ENCODE results near the gene COMMD7. TPM values are rescaled to one million over a fixed set of nuclear protein-coding genes. Genes with fewer than 3 reads are reported as not detected.
"Not testable (repeated sequence)": the region's sequence is repeated elsewhere in the genome, so short reads cannot be mapped to it uniquely, and the experiment has no call there.

The COMMD7 gene
- total RNA-seq, 1 donor from 2014 or later, result 24.2 TPM

GRCh38 chr20:32765230-32765875 lies 22.1 kb upstream of the COMMD7 start:
- not testable (repeated sequence) for DNase-seq

- no peak for DNase-seq
Measured at GRCh38 chr20:32764005-32764960, 21.0 kb upstream of the COMMD7 start.

GRCh38 chr20:32763202-32764004 lies 20.1 kb upstream of the COMMD7 start:
- no peak for DNase-seq

GRCh38 chr20:32762754-32763201 lies 19.5 kb upstream of the COMMD7 start:
- DNase-seq, result no peak

- DNase-seq, result peak; percentile 47
Measured at GRCh38 chr20:32761831-32762753, 18.8 kb upstream of the COMMD7 start, which contains the start of gene DNMT3B. DNMT3B (plus strand) TSS chr20:32762385; CDS start chr20:32780324, 17,939 bp downstream.

- no peak for DNase-seq
Measured at GRCh38 chr20:32761417-32761830, 18.2 kb upstream of the COMMD7 start.

- DNase-seq, result no peak
Measured at GRCh38 chr20:32756156-32756555, 12.9 kb upstream of the COMMD7 start.

GRCh38 chr20:32753731-32754130 lies 10.5 kb upstream of the COMMD7 start:
- DNase-seq, result no peak

GRCh38 chr20:32752458-32753250 lies 9.4 kb upstream of the COMMD7 start:
- DNase-seq, result no peak

- DNase-seq, result no peak
Measured at GRCh38 chr20:32751702-32752457, 8.6 kb upstream of the COMMD7 start.

GRCh38 chr20:32751293-32751692 lies 8.0 kb upstream of the COMMD7 start:
- no peak for DNase-seq

- no peak for DNase-seq
Measured at GRCh38 chr20:32749914-32750637, 6.8 kb upstream of the COMMD7 start.

GRCh38 chr20:32742322-32743236 lies 688 bp downstream of the COMMD7 start:
- no peak for DNase-seq

GRCh38 chr20:32741151-32741550 lies 2.1 kb downstream of the COMMD7 start:
- no peak for DNase-seq

GRCh38 chr20:32737371-32738223 lies 5.7 kb downstream of the COMMD7 start:
- no peak for DNase-seq

- no peak for DNase-seq
Measured at GRCh38 chr20:32731882-32732266, 11.4 kb downstream of the COMMD7 start.

GRCh38 chr20:32729334-32729733 lies 13.9 kb downstream of the COMMD7 start:
- DNase-seq, result not testable (repeated sequence)
